Fibroblast of skin of right quadriceps (primary cell): ENCODE results near the gene STK32C.
"Not testable (repeated sequence)": the region's sequence is repeated elsewhere in the genome, so short reads cannot be mapped to it uniquely, and the experiment has no call there.

ENCODE experiments used
- DNase-seq: peaks from one replicate; pipeline ENCODE4 v3.0.0-alpha.2; 2013

Gene STK32C

DNA sequence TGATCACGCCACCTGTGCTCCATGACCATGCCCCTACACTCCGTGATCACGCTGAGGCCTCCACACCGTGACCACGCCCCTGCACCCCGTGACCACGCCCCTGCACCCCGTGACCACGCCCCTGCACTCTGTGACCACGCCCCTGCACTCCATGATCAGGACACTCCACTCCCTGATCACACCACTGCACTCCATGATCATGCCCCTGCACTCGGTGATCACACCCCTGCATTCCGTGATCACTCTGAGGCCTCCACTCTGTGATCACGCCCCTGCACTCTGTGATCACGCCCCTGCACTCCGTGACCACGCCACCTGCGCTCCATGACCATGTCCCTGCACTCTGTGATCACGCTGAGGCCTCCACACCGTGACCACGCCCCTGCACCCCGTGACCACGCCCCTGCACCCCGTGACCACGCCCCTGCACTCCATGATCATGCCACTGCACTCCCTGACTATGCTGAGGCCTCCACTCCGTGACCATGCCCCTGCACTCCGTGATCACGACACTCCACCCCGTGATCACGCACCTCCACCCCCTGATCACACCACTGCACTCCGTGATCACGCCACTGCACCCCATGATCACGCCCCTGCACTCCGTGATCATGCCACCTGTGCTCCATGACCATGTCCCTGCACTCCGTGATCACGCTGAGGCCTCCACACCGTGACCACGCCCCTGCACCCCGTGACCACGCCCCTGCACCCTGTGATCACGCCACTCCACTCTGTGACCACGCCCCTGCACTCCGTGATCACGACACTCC is 27.7 kb downstream of the STK32C start:
- no peak for DNase-seq

DNA sequence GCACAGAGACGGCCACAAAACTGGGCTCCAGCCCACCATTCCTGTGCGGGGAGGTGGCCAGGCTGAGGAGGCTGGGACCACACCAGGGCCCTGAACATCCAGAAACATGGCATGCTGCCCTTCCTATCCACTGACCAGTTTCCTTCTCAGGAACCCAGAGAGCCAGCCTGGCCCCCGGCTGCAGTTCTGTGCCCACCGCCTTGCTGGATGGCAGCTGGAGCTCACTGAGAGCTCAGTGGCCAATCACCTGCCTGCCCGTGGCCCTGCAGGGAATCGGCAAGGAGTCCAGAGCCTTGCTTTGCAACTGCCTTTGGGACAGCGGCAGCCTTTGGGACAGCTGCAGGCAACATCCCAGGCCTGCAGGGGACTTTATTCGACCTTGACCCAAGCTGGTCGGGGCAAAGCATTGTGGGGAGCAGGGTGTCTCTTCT is 30.4 kb downstream of the STK32C start:
- DNase-seq = no peak

DNA sequence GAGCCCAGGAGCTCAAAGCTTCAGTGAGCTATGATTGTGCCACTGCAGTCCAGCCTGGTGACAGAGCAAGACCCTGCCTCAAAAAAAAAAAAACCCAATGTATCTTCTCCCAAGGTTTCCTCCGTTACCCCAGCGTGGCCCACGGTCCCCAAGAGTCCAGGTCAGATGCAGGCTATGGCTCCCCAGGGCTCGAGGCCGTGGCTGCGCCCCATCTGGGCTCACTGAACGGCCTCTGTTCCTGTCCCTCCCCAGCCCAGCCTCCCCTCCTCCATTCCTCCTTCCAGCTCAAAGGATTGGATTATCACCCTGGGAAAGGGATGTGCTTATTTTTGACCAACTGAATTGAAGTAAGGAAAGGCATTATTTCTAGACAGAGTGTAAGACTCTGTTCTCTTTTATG is 31.0 kb downstream of the STK32C start:
- no peak for DNase-seq

DNA sequence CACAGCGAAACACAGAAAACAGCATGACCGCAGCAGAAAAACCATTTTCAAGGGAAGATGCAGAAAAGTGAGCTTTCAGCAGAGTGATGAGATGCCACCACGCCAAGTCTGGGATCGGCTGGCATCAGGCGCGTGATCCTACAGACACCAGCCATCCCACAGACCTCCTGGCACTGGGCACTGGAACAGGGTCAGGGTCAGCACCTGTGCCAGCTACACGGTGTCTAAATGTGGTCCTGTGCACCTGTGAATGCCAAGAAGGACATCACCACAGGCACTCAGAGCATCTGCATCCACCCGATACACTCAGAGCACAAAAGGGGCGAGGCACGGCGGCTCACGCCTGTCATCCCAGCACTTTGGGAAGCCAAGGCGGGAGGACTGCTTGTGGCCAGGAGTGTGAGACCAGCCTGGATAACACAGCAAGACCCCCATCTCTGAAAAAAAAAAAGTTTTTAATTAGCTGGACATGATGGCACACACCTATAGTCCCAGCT is 31.5 kb downstream of the STK32C start:
- DNase-seq = no peak

DNA sequence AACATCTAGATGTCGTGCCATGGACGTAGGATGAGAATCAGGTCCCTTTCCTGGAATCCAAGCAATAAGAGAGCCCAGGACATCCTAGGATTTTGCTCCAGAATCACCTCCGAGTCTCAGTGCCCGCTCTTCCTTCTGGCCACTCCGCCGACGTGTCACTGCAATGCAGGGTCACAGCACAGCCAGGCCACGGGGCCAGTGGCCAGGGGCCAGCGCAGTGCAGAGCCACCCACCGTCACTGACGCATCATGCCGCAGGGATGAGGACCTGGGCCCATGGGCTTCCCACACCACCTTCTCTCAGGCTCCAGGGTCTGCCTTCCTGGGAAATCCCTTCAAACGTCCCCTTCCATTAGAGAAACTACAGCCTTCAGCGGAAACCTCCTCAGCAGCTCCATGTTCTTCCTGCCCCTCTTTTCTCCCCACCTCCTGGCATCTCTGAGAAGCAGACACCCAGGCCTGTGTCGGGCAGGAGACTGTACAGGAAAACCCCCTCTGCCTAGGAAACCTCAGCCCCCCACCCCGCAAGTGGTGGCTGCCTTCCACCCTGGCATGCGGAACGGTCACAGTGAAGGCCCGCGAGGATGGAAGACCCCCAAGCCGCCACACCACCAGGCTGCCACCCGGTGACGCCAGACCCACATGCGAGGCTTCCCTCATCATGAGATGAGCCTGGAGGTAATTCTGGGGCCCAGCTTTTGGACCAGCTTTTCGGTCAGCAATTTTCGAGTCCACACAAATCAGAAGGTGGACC is 32.1 kb downstream of the STK32C start:
- DNase-seq = no peak

DNA sequence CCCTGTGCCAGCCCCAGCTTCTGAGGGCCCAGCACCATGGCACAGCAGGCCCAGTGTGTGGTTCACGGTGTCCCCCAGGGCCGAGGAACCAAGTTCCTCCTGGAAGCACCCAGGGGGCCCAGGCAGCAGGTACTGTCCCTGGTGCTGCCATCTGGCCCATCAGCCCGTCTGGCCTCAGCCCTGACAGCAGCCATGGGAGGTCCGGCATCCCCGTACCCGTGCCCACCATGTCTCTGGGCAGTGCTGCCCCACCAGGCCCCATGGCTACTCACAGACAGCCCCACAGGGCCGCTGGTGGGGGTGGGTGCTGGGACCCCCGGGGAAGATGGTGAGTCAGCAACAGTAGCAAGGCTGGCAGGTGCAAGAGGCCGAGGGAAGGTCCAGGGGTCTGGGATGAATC is 32.8 kb downstream of the STK32C start:
- DNase-seq = no peak

GRCh38 chr10:132274581-132274980 is 33.2 kb downstream of the STK32C start:
- DNase-seq = no peak

DNA sequence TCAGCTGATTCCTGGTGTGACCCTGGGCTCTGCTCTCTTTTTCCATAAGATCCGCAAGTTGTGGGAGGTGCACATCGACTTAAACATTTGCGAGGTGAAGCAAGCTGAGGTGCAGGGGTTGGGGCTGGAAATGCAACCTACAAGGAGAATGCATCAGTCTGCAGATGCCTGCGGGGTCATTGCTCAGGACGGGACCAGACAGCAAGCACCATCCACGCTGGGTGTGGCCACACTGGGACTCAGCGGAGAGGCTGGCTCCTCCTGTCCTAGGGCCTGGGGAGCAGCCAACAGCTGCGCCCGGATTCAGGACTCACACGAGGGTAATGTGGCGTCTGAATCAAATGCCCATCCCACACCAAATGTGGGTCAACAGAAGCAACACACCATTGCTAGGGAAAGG is 33.8 kb downstream of the STK32C start:
- DNase-seq = no peak

DNA sequence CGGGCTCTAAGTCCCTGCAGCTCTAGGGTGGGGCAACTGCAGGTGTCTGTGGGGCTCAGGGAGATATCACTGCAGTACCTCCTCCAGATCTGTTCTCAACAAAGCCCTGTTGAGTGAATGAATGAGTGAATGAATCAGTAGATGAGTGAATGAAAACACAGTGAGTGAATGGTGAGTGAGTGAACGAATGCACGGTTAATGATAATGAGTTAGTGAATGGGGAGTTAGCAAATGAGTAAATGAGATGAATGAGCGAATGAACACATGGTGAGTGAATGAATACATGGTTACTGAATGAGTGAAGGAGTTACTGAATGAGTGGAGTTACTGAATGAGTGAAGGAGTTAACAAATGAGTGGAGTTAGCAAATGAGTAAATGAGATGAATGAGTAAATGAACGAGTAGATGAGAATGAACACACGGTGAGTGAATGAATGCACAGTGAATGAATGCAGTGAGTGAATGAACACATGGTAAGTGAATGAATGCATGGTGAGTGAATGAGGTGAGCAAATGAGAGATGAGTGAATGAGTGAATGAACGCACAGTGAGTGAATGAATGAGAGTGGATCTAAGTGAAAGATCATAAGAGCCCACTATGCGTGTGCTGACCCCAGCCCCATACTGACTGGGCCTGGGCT is 34.3 kb downstream of the STK32C start:
- DNase-seq = no peak

- DNase-seq = no peak
Measured at GRCh38 chr10:132272231-132272971, 35.3 kb downstream of the STK32C start.

GRCh38 chr10:132271458-132272230 is 36.1 kb downstream of the STK32C start:
- no peak for DNase-seq

DNA sequence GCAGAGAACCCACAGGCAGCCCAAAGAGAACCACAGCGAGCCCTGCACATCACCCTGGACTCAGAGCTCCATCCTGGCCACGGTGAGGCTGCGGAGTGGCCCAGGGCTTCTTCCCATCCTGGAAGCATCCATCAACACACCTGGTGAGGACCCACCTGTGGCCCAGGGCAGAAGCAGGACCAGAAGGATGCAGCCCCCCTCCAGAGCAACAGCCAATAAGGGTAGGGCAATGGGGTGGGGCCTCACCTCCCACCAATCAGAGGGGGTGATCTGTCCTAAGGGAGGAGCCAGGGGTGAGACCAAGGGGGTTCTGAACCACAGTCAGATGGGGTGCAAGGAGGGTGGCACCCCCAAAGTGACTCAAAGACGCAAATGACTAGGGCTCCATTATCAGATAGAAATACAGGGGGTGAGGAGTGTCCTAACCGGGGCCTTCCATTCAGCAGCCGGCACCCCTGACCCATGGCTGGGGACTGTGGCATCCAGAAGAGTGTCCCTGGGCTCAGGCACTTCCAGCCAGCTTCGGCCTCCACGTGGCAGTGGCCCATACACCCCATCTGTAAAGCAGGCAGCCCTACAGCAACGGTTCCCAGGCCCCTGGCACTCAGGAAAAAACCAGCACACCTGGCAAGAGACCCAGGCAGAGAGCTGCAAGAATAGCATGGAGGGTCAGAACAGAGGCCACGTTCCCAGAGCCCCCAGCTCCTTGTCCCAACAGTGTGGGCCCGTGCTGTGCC is 36.9 kb downstream of the STK32C start:
- no peak for DNase-seq

GRCh38 chr10:132270256-132270655 is 37.5 kb downstream of the STK32C start:
- DNase-seq = no peak

- DNase-seq = no peak
Measured at GRCh38 chr10:132269266-132270230, 38.2 kb downstream of the STK32C start.

DNA sequence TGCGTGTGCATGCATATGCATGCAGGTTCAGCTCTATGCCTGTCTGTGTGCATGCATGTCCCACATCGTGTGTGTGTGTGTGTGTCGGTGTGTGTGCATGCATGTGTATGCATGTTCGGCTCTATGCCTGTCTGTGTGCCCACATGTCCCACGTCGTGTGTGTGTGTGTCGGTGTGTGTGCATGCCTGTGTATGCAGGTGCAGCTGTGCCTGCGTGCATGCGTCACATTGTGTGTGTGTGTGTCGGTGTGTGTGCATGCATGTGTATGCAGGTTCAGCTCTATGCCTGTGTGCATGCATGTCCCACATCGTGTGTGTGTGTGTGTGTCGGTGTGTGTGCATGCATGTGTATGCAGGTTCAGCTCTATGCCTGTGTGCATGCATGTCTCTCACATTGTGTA is 39.8 kb downstream of the STK32C start:
- DNase-seq = not testable (repeated sequence)

- DNase-seq = no peak
Measured at GRCh38 chr10:132266594-132267161, 41.1 kb downstream of the STK32C start.

DNA sequence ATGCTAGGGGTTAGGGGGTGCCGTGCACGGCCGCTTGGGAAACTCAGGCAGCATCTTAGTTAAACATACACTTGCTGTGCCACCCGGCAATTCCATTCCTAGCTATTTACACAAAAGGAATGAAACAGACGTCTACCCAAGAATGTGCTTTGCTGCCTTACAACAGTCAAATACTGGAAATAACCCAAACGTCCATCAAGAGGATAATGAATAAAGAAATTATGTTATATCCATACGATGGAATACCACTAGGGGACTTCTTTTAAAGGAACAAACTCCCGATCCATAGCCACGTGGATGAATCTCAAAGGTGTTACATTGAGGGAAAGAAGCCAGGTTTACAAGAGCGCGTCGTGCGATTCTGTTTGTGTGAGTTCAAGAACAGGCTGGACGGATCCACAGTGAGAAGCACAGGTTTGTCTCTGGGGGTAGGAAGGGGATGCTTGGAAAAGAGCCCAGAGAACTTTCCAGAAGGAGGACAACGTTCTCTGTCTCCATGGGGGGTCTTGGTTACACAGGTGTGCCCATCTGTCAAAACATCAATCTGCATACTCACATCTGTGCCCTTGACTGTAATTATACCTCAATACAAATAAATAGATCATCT is 41.8 kb downstream of the STK32C start:
- no peak for DNase-seq

DNA sequence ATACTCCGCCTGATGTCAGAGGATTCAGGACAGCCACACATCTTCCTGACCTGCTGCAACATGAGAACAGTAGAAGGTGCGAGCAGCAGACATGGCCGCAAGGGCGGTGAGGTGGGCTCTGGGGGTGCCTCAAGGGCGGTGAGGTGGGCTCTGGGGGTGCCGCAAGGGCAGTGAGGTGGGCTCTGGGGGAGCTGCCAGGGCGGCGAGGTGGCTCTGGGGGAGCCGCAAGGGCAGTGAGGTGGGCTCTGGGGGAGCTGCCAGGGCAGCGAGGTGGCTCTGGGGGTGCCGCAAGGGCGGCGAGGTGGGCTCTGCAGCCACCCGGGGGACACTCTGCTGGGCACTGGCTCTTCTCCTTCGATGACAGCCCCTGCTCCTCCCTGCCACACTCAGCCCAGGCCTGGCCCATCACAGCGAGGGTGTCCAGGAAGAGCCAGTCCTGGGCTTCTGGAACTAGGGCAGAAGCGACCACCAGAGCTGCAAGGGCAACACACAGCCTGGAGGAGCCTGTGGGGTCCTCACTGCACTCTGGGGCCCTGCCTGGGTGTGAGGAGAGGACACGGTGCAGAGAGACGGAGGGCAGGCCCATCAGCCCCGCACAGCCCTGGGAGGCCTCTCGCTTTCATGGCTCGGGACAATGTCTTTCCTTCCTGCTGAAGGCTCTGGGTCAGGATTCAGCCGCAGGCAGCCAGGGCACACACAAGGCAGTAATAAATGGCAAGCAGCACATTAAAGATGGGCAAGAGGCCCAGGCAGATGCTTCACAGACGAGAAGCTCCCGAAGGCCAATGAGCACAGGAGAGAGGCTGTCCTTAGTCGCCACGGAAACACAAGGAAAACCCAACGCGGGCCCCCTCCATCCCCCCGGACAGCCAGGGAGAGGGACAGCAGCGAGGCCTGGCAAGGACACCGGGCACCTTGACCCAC is 42.5 kb downstream of the STK32C start:
- DNase-seq = no peak
